ENCODE data around the gene LYST. TPM values are rescaled to one million over a fixed set of nuclear protein-coding genes. Genes with fewer than 3 reads are reported as not detected.
A peak's percentile ranks its signal among the peaks of the same experiment; 100 is the strongest.

Gene LYST
- total and polyA plus RNA-seq, 10 of the 15 experiments (the other 5 are each of a cell fraction or from before 2014, with no cell fraction given) = 3.3 to 28.1 (median 5.6) TPM

DNA sequence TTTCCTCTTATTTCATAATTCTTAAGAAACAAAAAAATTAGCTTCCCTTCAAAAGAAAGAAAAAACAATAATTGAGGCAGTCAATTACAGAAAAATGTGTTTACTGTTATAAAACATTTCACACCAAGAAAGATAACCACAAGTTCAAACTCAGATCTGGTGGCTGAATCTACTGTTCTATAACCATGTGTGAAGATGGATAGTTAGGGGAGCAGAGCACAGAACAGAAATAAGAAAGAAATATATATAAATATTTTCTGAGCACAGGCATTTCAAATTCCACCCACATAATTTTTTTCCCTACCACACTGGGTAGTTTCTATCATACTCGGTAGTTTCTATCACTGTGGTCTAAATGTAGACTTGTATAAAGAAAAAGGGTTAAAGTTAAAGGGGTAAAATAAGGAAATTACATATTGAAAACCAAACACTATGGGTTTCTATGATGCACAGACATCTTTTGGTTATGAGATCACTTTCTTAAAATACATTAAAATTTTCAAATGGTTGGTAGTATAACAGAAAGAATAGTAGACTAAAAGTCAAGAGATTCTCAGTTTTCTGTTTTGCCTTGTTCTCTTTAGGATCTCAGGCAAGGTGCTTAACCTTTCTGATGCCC lies 10.8 kb downstream of the LYST start (continued):
- TF ChIP-seq RELA (IDR thresholded peaks at IDR 0.05; ENCODE audit: borderline replicate concordance, partially characterized antibody) (no peak), NFXL1 (IDR thresholded peaks at IDR 0.05; ENCODE audit: borderline replicate concordance) (no peak), NR2C2 (IDR thresholded peaks at IDR 0.05; ENCODE audit: borderline replicate concordance, control insufficient read depth, insufficient read length, low read depth) (no peak), KDM1A (IDR thresholded peaks at IDR 0.05; ENCODE audit: borderline replicate concordance) (no peak), RB1 (IDR thresholded peaks at IDR 0.05; ENCODE audit: borderline replicate concordance) (no peak), WRNIP1 (IDR thresholded peaks at IDR 0.05; ENCODE audit: borderline replicate concordance, low read depth, low read length) (no peak), EZH2 (IDR thresholded peaks at IDR 0.05; ENCODE audit: borderline replicate concordance, control insufficient read depth, low read depth, low read length) (no peak), ZNF384 (IDR thresholded peaks at IDR 0.05; ENCODE audit: borderline replicate concordance, low read depth, low read length) (no peak), PAX5 (IDR thresholded peaks at IDR 0.05; ENCODE audit: borderline replicate concordance, low read depth, low read length) (no peak), NR2C1 (IDR thresholded peaks at IDR 0.05) (no peak), EP300 (IDR thresholded peaks at IDR 0.05; ENCODE audit: borderline replicate concordance in 1 of 2, control insufficient read depth in 1 of 2, low read depth in 2 of 2, low read length in 2 of 2) (peak in 1 of 2 experiments; percentile 22; a peak in 2 of 4 replicates), NR2F1 (conservative IDR thresholded peaks at IDR 0.05) (0 out of 2 replicates have a peak, but pooled peaks have one; percentile 38), BCL11A (IDR thresholded peaks at IDR 0.05; ENCODE audit: low read depth, low read length) (no peak), FOXM1 (IDR thresholded peaks at IDR 0.05; ENCODE audit: low read depth, low read length) (peak; percentile 66; the same call in 1 of the 2 replicates), ASH2L (IDR thresholded peaks at IDR 0.05; ENCODE audit: borderline replicate concordance, low read depth) (no peak), NRF1 (conservative IDR thresholded peaks at IDR 0.05; ENCODE audit: low read depth, low read length) (no peak), MYC (IDR thresholded peaks at IDR 0.05; ENCODE audit: insufficient read depth, insufficient read length, insufficient replicate concordance, low read length, severe bottlenecking) (no peak), SUPT20H (IDR thresholded peaks at IDR 0.05; ENCODE audit: borderline replicate concordance, control insufficient read depth, low read depth, low read length) (no peak), CEBPB (IDR thresholded peaks at IDR 0.05; ENCODE audit: borderline replicate concordance in 1 of 2, low read depth in 2 of 2, low read length in 2 of 2) (0 out of 4 replicates have a peak, but pooled peaks of 1 of the 2 experiments have one; percentile 60), HDGF (IDR thresholded peaks at IDR 0.05) (no peak), KLF5 (IDR thresholded peaks at IDR 0.05; ENCODE audit: partially characterized antibody) (no peak)
- TF ChIP-seq, protein P1, sequence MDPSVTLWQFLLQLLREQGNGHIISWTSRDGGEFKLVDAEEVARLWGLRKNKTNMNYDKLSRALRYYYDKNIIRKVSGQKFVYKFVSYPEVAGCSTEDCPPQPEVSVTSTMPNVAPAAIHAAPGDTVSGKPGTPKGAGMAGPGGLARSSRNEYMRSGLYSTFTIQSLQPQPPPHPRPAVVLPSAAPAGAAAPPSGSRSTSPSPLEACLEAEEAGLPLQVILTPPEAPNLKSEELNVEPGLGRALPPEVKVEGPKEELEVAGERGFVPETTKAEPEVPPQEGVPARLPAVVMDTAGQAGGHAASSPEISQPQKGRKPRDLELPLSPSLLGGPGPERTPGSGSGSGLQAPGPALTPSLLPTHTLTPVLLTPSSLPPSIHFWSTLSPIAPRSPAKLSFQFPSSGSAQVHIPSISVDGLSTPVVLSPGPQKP (IDR thresholded peaks at IDR 0.05; ENCODE audit: low read depth, low read length) = no peak
- TF ChIP-seq, protein P2, sequence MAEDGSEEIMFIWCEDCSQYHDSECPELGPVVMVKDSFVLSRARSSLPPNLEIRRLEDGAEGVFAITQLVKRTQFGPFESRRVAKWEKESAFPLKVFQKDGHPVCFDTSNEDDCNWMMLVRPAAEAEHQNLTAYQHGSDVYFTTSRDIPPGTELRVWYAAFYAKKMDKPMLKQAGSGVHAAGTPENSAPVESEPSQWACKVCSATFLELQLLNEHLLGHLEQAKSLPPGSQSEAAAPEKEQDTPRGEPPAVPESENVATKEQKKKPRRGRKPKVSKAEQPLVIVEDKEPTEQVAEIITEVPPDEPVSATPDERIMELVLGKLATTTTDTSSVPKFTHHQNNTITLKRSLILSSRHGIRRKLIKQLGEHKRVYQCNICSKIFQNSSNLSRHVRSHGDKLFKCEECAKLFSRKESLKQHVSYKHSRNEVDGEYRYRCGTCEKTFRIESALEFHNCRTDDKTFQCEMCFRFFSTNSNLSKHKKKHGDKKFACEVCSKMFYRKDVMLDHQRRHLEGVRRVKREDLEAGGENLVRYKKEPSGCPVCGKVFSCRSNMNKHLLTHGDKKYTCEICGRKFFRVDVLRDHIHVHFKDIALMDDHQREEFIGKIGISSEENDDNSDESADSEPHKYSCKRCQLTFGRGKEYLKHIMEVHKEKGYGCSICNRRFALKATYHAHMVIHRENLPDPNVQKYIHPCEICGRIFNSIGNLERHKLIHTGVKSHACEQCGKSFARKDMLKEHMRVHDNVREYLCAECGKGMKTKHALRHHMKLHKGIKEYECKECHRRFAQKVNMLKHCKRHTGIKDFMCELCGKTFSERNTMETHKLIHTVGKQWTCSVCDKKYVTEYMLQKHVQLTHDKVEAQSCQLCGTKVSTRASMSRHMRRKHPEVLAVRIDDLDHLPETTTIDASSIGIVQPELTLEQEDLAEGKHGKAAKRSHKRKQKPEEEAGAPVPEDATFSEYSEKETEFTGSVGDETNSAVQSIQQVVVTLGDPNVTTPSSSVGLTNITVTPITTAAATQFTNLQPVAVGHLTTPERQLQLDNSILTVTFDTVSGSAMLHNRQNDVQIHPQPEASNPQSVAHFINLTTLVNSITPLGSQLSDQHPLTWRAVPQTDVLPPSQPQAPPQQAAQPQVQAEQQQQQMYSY (CRISPR knock-in tag; IDR thresholded peaks at IDR 0.05) = no peak
- TF ChIP-seq, protein P3, sequence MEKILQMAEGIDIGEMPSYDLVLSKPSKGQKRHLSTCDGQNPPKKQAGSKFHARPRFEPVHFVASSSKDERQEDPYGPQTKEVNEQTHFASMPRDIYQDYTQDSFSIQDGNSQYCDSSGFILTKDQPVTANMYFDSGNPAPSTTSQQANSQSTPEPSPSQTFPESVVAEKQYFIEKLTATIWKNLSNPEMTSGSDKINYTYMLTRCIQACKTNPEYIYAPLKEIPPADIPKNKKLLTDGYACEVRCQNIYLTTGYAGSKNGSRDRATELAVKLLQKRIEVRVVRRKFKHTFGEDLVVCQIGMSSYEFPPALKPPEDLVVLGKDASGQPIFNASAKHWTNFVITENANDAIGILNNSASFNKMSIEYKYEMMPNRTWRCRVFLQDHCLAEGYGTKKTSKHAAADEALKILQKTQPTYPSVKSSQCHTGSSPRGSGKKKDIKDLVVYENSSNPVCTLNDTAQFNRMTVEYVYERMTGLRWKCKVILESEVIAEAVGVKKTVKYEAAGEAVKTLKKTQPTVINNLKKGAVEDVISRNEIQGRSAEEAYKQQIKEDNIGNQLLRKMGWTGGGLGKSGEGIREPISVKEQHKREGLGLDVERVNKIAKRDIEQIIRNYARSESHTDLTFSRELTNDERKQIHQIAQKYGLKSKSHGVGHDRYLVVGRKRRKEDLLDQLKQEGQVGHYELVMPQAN (conservative IDR thresholded peaks at IDR 0.05) = no peak
